ENCODE measurements around the gene APOO.

Gene APOO

GRCh38 chrX:23797371-23798128 is 110.2 kb downstream of the APOO start:
- no peak overlapping the region for H3K27ac ChIP-seq (ENCODE audit: low read depth, low read length)
- H3K36me3 ChIP-seq (ENCODE audit: control insufficient read depth in 5 of 5, insufficient read depth in 5 of 5, low read length in 5 of 5) = no peaks in the 10 kb centered on the region
- no peak overlapping the region for H3K9ac ChIP-seq (ENCODE audit: low read length in 5 of 5)
- H3K27me3 ChIP-seq (ENCODE audit: control insufficient read depth in 5 of 5, insufficient read depth in 4 of 5, low read length in 5 of 5) = peaks cover 0 to 13% (median 0%) of the 10 kb centered on the region in 5 donors
- no peaks in the 10 kb centered on the region for H3K9me3 ChIP-seq (ENCODE audit: control insufficient read depth in 5 of 5, low read length in 5 of 5)
- peaks cover 0 to 5% (median 0%) of the 10 kb centered on the region in 5 donors for H3K4me1 ChIP-seq (ENCODE audit: control insufficient read depth in 5 of 5, insufficient read depth in 5 of 5, low read length in 5 of 5)
- H3K4me3 ChIP-seq (ENCODE audit: low read depth in 1 of 5, low read length in 5 of 5) = no peak overlapping the region

- H3K9me3 ChIP-seq (ENCODE audit: control insufficient read depth in 5 of 5, low read length in 5 of 5) = no peaks in the 10 kb centered on the region
- H3K4me1 ChIP-seq (ENCODE audit: control insufficient read depth in 5 of 5, insufficient read depth in 5 of 5, low read length in 5 of 5) = peaks cover 0 to 5% (median 0%) of the 10 kb centered on the region in 5 donors
- peaks cover 0 to 13% (median 0%) of the 10 kb centered on the region in 5 donors for H3K27me3 ChIP-seq (ENCODE audit: control insufficient read depth in 5 of 5, insufficient read depth in 4 of 5, low read length in 5 of 5)
- no peak overlapping the region for H3K27ac ChIP-seq (ENCODE audit: low read depth, low read length)
- no peak overlapping the region for H3K9ac ChIP-seq (ENCODE audit: low read length in 5 of 5)
- no peaks in the 10 kb centered on the region for H3K36me3 ChIP-seq (ENCODE audit: control insufficient read depth in 5 of 5, insufficient read depth in 5 of 5, low read length in 5 of 5)
- H3K4me3 ChIP-seq (ENCODE audit: low read depth in 1 of 5, low read length in 5 of 5) = no peak overlapping the region
Observed at GRCh38 chrX:23795221-23795620, 112.5 kb downstream of the APOO start.

GRCh38 chrX:23792861-23793553 is 114.7 kb downstream of the APOO start:
- Histone ChIP-seq H3K4me3 (ENCODE audit: low read depth in 1 of 5, low read length in 5 of 5) (no peak overlapping the region), H3K9me3 (ENCODE audit: control insufficient read depth in 5 of 5, low read length in 5 of 5) (no peaks in the 10 kb centered on the region), H3K9ac (ENCODE audit: low read length in 5 of 5) (no peak overlapping the region), H3K27me3 (ENCODE audit: control insufficient read depth in 5 of 5, insufficient read depth in 4 of 5, low read length in 5 of 5) (peaks cover 0 to 7% (median 0%) of the 10 kb centered on the region in 5 donors), H3K27ac (ENCODE audit: low read depth, low read length) (no peak overlapping the region), H3K4me1 (ENCODE audit: control insufficient read depth in 5 of 5, insufficient read depth in 5 of 5, low read length in 5 of 5) (peaks cover 0 to 3% (median 0%) of the 10 kb centered on the region in 5 donors), H3K36me3 (ENCODE audit: control insufficient read depth in 5 of 5, insufficient read depth in 5 of 5, low read length in 5 of 5) (no peaks in the 10 kb centered on the region)

- Histone ChIP-seq H3K9ac (ENCODE audit: low read length in 5 of 5) (no peak overlapping the region), H3K4me3 (ENCODE audit: low read depth in 1 of 5, low read length in 5 of 5) (no peak overlapping the region), H3K27me3 (ENCODE audit: control insufficient read depth in 5 of 5, insufficient read depth in 4 of 5, low read length in 5 of 5) (peaks cover 0 to 7% (median 0%) of the 10 kb centered on the region in 5 donors), H3K4me1 (ENCODE audit: control insufficient read depth in 5 of 5, insufficient read depth in 5 of 5, low read length in 5 of 5) (peaks cover 0 to 8% (median 2%) of the 10 kb centered on the region in 5 donors), H3K36me3 (ENCODE audit: control insufficient read depth in 5 of 5, insufficient read depth in 5 of 5, low read length in 5 of 5) (peaks cover 0 to 11% (median 3%) of the 10 kb centered on the region in 5 donors), H3K9me3 (ENCODE audit: control insufficient read depth in 5 of 5, low read length in 5 of 5) (no peaks in the 10 kb centered on the region), H3K27ac (ENCODE audit: low read depth, low read length) (no peak overlapping the region)
Observed at GRCh38 chrX:23790155-23790497, 117.6 kb downstream of the APOO start.

GRCh38 chrX:23789386-23790154 is 118.2 kb downstream of the APOO start:
- peaks cover 0 to 14% (median 7%) of the 10 kb centered on the region in 5 donors for H3K36me3 ChIP-seq (ENCODE audit: control insufficient read depth in 5 of 5, insufficient read depth in 5 of 5, low read length in 5 of 5)
- H3K4me3 ChIP-seq (ENCODE audit: low read depth in 1 of 5, low read length in 5 of 5) = no peak overlapping the region
- no peak overlapping the region for H3K9ac ChIP-seq (ENCODE audit: low read length in 5 of 5)
- peaks cover 0 to 5% (median 0%) of the 10 kb centered on the region in 5 donors for H3K27me3 ChIP-seq (ENCODE audit: control insufficient read depth in 5 of 5, insufficient read depth in 4 of 5, low read length in 5 of 5)
- H3K4me1 ChIP-seq (ENCODE audit: control insufficient read depth in 5 of 5, insufficient read depth in 5 of 5, low read length in 5 of 5) = peaks cover 2 to 11% (median 7%) of the 10 kb centered on the region in 5 donors
- no peaks in the 10 kb centered on the region for H3K9me3 ChIP-seq (ENCODE audit: control insufficient read depth in 5 of 5, low read length in 5 of 5)
- H3K27ac ChIP-seq (ENCODE audit: low read depth, low read length) = no peak overlapping the region

GRCh38 chrX:23788946-23789345 is 118.8 kb downstream of the APOO start:
- Histone ChIP-seq H3K4me3 (ENCODE audit: low read depth in 1 of 5, low read length in 5 of 5) (no peak overlapping the region), H3K9ac (ENCODE audit: low read length in 5 of 5) (no peak overlapping the region), H3K27me3 (ENCODE audit: control insufficient read depth in 5 of 5, insufficient read depth in 4 of 5, low read length in 5 of 5) (no peaks in the 10 kb centered on the region), H3K36me3 (ENCODE audit: control insufficient read depth in 5 of 5, insufficient read depth in 5 of 5, low read length in 5 of 5) (peaks cover 0 to 14% (median 7%) of the 10 kb centered on the region in 5 donors), H3K27ac (ENCODE audit: low read depth, low read length) (no peak overlapping the region), H3K9me3 (ENCODE audit: control insufficient read depth in 5 of 5, low read length in 5 of 5) (no peaks in the 10 kb centered on the region), H3K4me1 (ENCODE audit: control insufficient read depth in 5 of 5, insufficient read depth in 5 of 5, low read length in 5 of 5) (peaks cover 4 to 12% (median 8%) of the 10 kb centered on the region in 5 donors)

- Histone ChIP-seq H3K9me3 (ENCODE audit: control insufficient read depth in 5 of 5, low read length in 5 of 5) (no peaks in the 10 kb centered on the region), H3K27me3 (ENCODE audit: control insufficient read depth in 5 of 5, insufficient read depth in 4 of 5, low read length in 5 of 5) (no peaks in the 10 kb centered on the region), H3K27ac (ENCODE audit: low read depth, low read length) (no peak overlapping the region), H3K36me3 (ENCODE audit: control insufficient read depth in 5 of 5, insufficient read depth in 5 of 5, low read length in 5 of 5) (peaks cover 0 to 14% (median 7%) of the 10 kb centered on the region in 5 donors), H3K4me1 (ENCODE audit: control insufficient read depth in 5 of 5, insufficient read depth in 5 of 5, low read length in 5 of 5) (peaks cover 4 to 12% (median 8%) of the 10 kb centered on the region in 5 donors), H3K4me3 (ENCODE audit: low read depth in 1 of 5, low read length in 5 of 5) (no peak overlapping the region), H3K9ac (ENCODE audit: low read length in 5 of 5) (no peak overlapping the region)
Observed at GRCh38 chrX:23788521-23788920, 119.2 kb downstream of the APOO start.

- Histone ChIP-seq H3K27me3 (ENCODE audit: control insufficient read depth in 5 of 5, insufficient read depth in 4 of 5, low read length in 5 of 5) (peaks cover 0 to 5% (median 0%) of the 10 kb centered on the region in 5 donors), H3K36me3 (ENCODE audit: control insufficient read depth in 5 of 5, insufficient read depth in 5 of 5, low read length in 5 of 5) (peaks cover 0 to 14% (median 7%) of the 10 kb centered on the region in 5 donors), H3K4me3 (ENCODE audit: low read depth in 1 of 5, low read length in 5 of 5) (no peak overlapping the region), H3K9me3 (ENCODE audit: control insufficient read depth in 5 of 5, low read length in 5 of 5) (no peaks in the 10 kb centered on the region), H3K9ac (ENCODE audit: low read length in 5 of 5) (no peak overlapping the region), H3K27ac (ENCODE audit: low read depth, low read length) (no peak overlapping the region), H3K4me1 (ENCODE audit: control insufficient read depth in 5 of 5, insufficient read depth in 5 of 5, low read length in 5 of 5) (peaks cover 7 to 12% (median 10%) of the 10 kb centered on the region in 5 donors)
Observed at GRCh38 chrX:23787745-23788118, 120.0 kb downstream of the APOO start.

- peaks cover 0 to 9% (median 0%) of the 10 kb centered on the region in 5 donors for H3K27me3 ChIP-seq (ENCODE audit: control insufficient read depth in 5 of 5, insufficient read depth in 4 of 5, low read length in 5 of 5)
- no peak overlapping the region for H3K4me3 ChIP-seq (ENCODE audit: low read depth in 1 of 5, low read length in 5 of 5)
- peaks cover 0 to 14% (median 7%) of the 10 kb centered on the region in 5 donors for H3K36me3 ChIP-seq (ENCODE audit: control insufficient read depth in 5 of 5, insufficient read depth in 5 of 5, low read length in 5 of 5)
- H3K27ac ChIP-seq (ENCODE audit: low read depth, low read length) = no peak overlapping the region
- H3K9ac ChIP-seq (ENCODE audit: low read length in 5 of 5) = no peak overlapping the region
- no peaks in the 10 kb centered on the region for H3K9me3 ChIP-seq (ENCODE audit: control insufficient read depth in 5 of 5, low read length in 5 of 5)
- H3K4me1 ChIP-seq (ENCODE audit: control insufficient read depth in 5 of 5, insufficient read depth in 5 of 5, low read length in 5 of 5) = peaks cover 7 to 13% (median 11%) of the 10 kb centered on the region in 5 donors
Observed at GRCh38 chrX:23786268-23786815, 121.4 kb downstream of the APOO start.

Data from subcutaneous abdominal adipose tissue (tissue), 5 donors.